ENCODE data around the gene IL3RA.

Gene IL3RA

GRCh38 chrX:1313788-1314187 is 22.8 kb upstream of the IL3RA start:
- H3K36me3 ChIP-seq (ENCODE audit: control insufficient read depth in 4 of 4, insufficient read depth in 4 of 4, low read length in 3 of 4): peaks cover 0 to 5% (median 0%) of the 10 kb centered on the region in 4 experiments
- no peak for DNase-seq
- ChIA-PET POLR2A (no interaction called here), CTCF (no interaction called here)
- 90% methylated on average over 1 of the region's 7 CpGs for WGBS (ENCODE audit: insufficient coverage)
- no peak overlapping the region for H3K27ac ChIP-seq (ENCODE audit: insufficient read depth in 1 of 2, low read depth in 1 of 2, low read length in 2 of 2, poor library complexity in 1 of 2, severe bottlenecking in 2 of 2)
- H3K4me1 ChIP-seq (ENCODE audit: control extremely low read depth in 1 of 4, control insufficient read depth in 4 of 4, insufficient read depth in 4 of 4, low read length in 3 of 4): peaks cover 0 to 17% (median 12%) of the 10 kb centered on the region in 4 experiments
- H3K9me3 ChIP-seq (ENCODE audit: control extremely low read depth in 1 of 5, control insufficient read depth in 4 of 5, insufficient read depth in 2 of 5, low read depth in 1 of 5, low read length in 4 of 5): no peaks in the 10 kb centered on the region
- H3K4me3 ChIP-seq (ENCODE audit: control insufficient read depth in 1 of 7, extremely low read depth in 1 of 7, insufficient read depth in 4 of 7, low read depth in 2 of 7, low read length in 6 of 7): no peak overlapping the region
- no peaks in the 10 kb centered on the region for H3K27me3 ChIP-seq (replicated peaks in 2 of 5; ENCODE audit: control insufficient read depth in 4 of 5, insufficient read depth in 5 of 5, low read length in 4 of 5)

DNA sequence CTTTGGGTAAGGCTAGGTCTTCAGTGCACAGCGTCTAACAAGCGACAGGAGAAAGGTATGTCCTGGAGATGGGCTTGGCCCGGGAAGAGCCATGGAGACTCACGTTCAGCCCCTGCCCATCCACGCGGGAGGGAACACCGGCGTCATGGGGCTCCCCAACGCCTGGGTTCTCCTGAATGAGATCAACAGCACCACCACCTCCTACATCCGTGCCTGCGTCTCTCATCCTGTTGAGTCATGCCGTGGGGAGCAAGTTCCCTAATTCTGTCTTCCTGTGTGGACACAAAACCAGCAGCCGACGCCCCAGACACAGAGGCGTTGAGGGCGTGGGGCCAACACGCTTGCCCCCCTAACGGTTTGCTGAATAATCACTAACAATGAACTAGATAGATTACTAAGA is 20.1 kb upstream of the IL3RA start:
- peaks cover 0 to 4% (median 0%) of the 10 kb centered on the region in 4 experiments for H3K36me3 ChIP-seq (ENCODE audit: control insufficient read depth in 4 of 4, insufficient read depth in 4 of 4, low read length in 3 of 4)
- peak overlapping the region in 5 of 7 experiments; percentile 11 to 69 (median 47) for H3K4me3 ChIP-seq (ENCODE audit: control insufficient read depth in 1 of 7, extremely low read depth in 1 of 7, insufficient read depth in 4 of 7, low read depth in 2 of 7, low read length in 6 of 7)
- ChIA-PET CTCF (no interaction called here), POLR2A (no interaction called here)
- peak; percentile 98 to 99 (median 98) for DNase-seq
- no peaks in the 10 kb centered on the region for H3K9me3 ChIP-seq (ENCODE audit: control extremely low read depth in 1 of 5, control insufficient read depth in 4 of 5, insufficient read depth in 2 of 5, low read depth in 1 of 5, low read length in 4 of 5)
- peaks cover 0 to 26% (median 23%) of the 10 kb centered on the region in 4 experiments for H3K4me1 ChIP-seq (ENCODE audit: control extremely low read depth in 1 of 4, control insufficient read depth in 4 of 4, insufficient read depth in 4 of 4, low read length in 3 of 4)
- 0% methylated on average over 11 of the region's 18 CpGs for WGBS (ENCODE audit: insufficient coverage)
- peak overlapping the region; percentile 55 to 75 for H3K27ac ChIP-seq (ENCODE audit: insufficient read depth in 1 of 2, low read depth in 1 of 2, low read length in 2 of 2, poor library complexity in 1 of 2, severe bottlenecking in 2 of 2)
- H3K27me3 ChIP-seq (replicated peaks in 2 of 5; ENCODE audit: control insufficient read depth in 4 of 5, insufficient read depth in 5 of 5, low read length in 4 of 5): no peaks in the 10 kb centered on the region

DNA sequence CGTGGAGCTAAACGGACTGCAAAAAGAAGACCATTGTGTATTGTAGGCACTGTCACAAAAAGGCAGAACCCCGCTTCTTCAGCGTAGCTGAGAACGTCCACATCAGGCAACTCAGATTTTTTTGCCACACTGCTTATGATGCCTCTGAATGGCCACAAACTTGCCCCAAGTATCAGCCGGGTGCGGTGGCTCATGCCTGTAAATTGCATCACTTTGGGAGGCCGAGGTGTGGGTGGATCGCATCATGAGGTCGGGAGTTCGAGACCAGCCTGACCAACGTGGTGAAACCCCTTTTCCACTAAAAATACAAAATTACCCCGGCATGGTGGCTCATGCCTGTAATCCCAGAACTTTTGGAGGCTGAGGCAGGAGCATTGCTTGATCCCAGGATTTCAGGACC is 14.9 kb upstream of the IL3RA start:
- CTCF ChIA-PET: no interaction called here
- DNase-seq: no peak
- Histone ChIP-seq H3K4me3 (ENCODE audit: control insufficient read depth in 1 of 7, extremely low read depth in 1 of 7, insufficient read depth in 4 of 7, low read depth in 2 of 7, low read length in 6 of 7) (no peak overlapping the region), H3K4me1 (ENCODE audit: control extremely low read depth in 1 of 4, control insufficient read depth in 4 of 4, insufficient read depth in 4 of 4, low read length in 3 of 4) (peaks cover 0 to 34% (median 32%) of the 10 kb centered on the region in 4 experiments), H3K27me3 (replicated peaks in 2 of 5; ENCODE audit: control insufficient read depth in 4 of 5, insufficient read depth in 5 of 5, low read length in 4 of 5) (no peaks in the 10 kb centered on the region), H3K9me3 (ENCODE audit: control extremely low read depth in 1 of 5, control insufficient read depth in 4 of 5, insufficient read depth in 2 of 5, low read depth in 1 of 5, low read length in 4 of 5) (no peaks in the 10 kb centered on the region), H3K36me3 (ENCODE audit: control insufficient read depth in 4 of 4, insufficient read depth in 4 of 4, low read length in 3 of 4) (no peaks in the 10 kb centered on the region), H3K27ac (ENCODE audit: insufficient read depth in 1 of 2, low read depth in 1 of 2, low read length in 2 of 2, poor library complexity in 1 of 2, severe bottlenecking in 2 of 2) (no peak overlapping the region)
- POLR2A ChIA-PET: no interaction called here
- WGBS (ENCODE audit: insufficient coverage): 83% methylated on average over 13 of the region's 13 CpGs

DNA sequence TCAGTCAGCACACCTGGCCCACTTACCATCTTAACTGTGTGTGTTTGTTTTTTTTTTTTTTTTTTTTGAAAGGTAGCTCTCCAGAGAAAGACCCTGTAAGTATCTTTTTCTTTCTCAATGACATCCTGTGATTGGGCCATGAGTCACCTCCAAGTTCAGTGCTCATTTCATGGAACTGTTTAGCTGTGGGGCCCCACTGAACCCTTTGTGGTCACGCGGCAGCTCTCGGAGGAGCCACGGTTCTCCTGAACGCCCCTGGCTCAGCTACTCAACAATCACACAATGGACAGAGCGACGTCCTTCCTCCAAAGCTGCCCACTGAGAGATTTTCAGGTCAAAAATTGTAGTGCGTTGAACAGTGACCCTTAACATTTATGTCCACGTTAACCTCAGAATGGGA is 14.2 kb upstream of the IL3RA start:
- Histone ChIP-seq H3K4me3 (ENCODE audit: control insufficient read depth in 1 of 7, extremely low read depth in 1 of 7, insufficient read depth in 4 of 7, low read depth in 2 of 7, low read length in 6 of 7) (peak overlapping the region in 1 of 7 experiments; percentile 24), H3K27me3 (replicated peaks in 2 of 5; ENCODE audit: control insufficient read depth in 4 of 5, insufficient read depth in 5 of 5, low read length in 4 of 5) (no peaks in the 10 kb centered on the region), H3K27ac (ENCODE audit: insufficient read depth in 1 of 2, low read depth in 1 of 2, low read length in 2 of 2, poor library complexity in 1 of 2, severe bottlenecking in 2 of 2) (no peak overlapping the region), H3K9me3 (ENCODE audit: control extremely low read depth in 1 of 5, control insufficient read depth in 4 of 5, insufficient read depth in 2 of 5, low read depth in 1 of 5, low read length in 4 of 5) (no peaks in the 10 kb centered on the region), H3K4me1 (ENCODE audit: control extremely low read depth in 1 of 4, control insufficient read depth in 4 of 4, insufficient read depth in 4 of 4, low read length in 3 of 4) (peaks cover 0 to 32% (median 29%) of the 10 kb centered on the region in 4 experiments), H3K36me3 (ENCODE audit: control insufficient read depth in 4 of 4, insufficient read depth in 4 of 4, low read length in 3 of 4) (no peaks in the 10 kb centered on the region)
- CTCF ChIA-PET: no interaction called here
- DNase-seq: no peak
- POLR2A ChIA-PET: no interaction called here
- WGBS (ENCODE audit: insufficient coverage): 45% methylated on average over 9 of the region's 9 CpGs

GRCh38 chrX:1323315-1323714 is 13.3 kb upstream of the IL3RA start:
- Histone ChIP-seq H3K4me3 (ENCODE audit: control insufficient read depth in 1 of 7, extremely low read depth in 1 of 7, insufficient read depth in 4 of 7, low read depth in 2 of 7, low read length in 6 of 7) (no peak overlapping the region), H3K36me3 (ENCODE audit: control insufficient read depth in 4 of 4, insufficient read depth in 4 of 4, low read length in 3 of 4) (no peaks in the 10 kb centered on the region), H3K9me3 (ENCODE audit: control extremely low read depth in 1 of 5, control insufficient read depth in 4 of 5, insufficient read depth in 2 of 5, low read depth in 1 of 5, low read length in 4 of 5) (no peaks in the 10 kb centered on the region), H3K4me1 (ENCODE audit: control extremely low read depth in 1 of 4, control insufficient read depth in 4 of 4, insufficient read depth in 4 of 4, low read length in 3 of 4) (peaks cover 0 to 28% (median 25%) of the 10 kb centered on the region in 4 experiments), H3K27ac (ENCODE audit: insufficient read depth in 1 of 2, low read depth in 1 of 2, low read length in 2 of 2, poor library complexity in 1 of 2, severe bottlenecking in 2 of 2) (no peak overlapping the region), H3K27me3 (replicated peaks in 2 of 5; ENCODE audit: control insufficient read depth in 4 of 5, insufficient read depth in 5 of 5, low read length in 4 of 5) (no peaks in the 10 kb centered on the region)
- WGBS (ENCODE audit: insufficient coverage): 2% methylated on average over 8 of the region's 10 CpGs
- ChIA-PET POLR2A (no interaction called here), CTCF (no interaction called here)
- DNase-seq: peak; percentile 87 to 91 (median 90)

DNA sequence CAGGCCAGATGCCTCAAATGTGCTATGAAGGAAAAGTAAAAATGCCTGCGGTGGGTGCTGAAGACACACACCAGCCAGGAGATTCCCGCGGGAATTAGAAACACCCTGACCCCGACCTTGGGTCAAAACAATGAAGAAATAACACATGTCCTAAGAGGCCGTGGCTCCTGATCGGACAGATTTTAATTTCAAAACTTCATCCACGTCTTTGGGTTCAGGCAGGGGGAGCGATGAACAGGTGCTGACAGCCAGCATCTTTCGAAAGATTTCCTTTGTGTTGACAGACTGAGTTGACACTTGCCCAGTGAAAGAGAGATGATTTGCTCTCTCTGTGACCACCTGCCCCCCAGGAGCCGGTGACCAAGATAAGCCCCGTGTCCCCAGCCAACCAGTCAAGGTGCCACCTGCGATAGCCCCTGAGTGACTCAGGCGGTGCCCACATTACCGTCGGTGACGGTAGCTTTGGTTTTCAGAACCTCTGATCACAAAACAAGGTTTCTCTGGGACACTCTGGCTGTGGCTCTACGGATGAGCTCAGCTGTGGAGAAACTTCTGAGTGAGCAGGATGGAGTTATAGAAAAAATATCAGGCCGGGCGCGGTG is 11.0 kb upstream of the IL3RA start:
- no peaks in the 10 kb centered on the region for H3K36me3 ChIP-seq (ENCODE audit: control insufficient read depth in 4 of 4, insufficient read depth in 4 of 4, low read length in 3 of 4)
- H3K4me3 ChIP-seq (ENCODE audit: control insufficient read depth in 1 of 7, extremely low read depth in 1 of 7, insufficient read depth in 4 of 7, low read depth in 2 of 7, low read length in 6 of 7): no peak overlapping the region
- H3K27ac ChIP-seq (ENCODE audit: insufficient read depth in 1 of 2, low read depth in 1 of 2, low read length in 2 of 2, poor library complexity in 1 of 2, severe bottlenecking in 2 of 2): no peak overlapping the region
- peaks cover 0 to 22% (median 21%) of the 10 kb centered on the region in 4 experiments for H3K4me1 ChIP-seq (ENCODE audit: control extremely low read depth in 1 of 4, control insufficient read depth in 4 of 4, insufficient read depth in 4 of 4, low read length in 3 of 4)
- H3K9me3 ChIP-seq (ENCODE audit: control extremely low read depth in 1 of 5, control insufficient read depth in 4 of 5, insufficient read depth in 2 of 5, low read depth in 1 of 5, low read length in 4 of 5): no peaks in the 10 kb centered on the region
- ChIA-PET CTCF (no interaction called here), POLR2A (no interaction called here)
- peak; percentile 72 to 91 (median 86) for DNase-seq
- H3K27me3 ChIP-seq (replicated peaks in 2 of 5; ENCODE audit: control insufficient read depth in 4 of 5, insufficient read depth in 5 of 5, low read length in 4 of 5): no peaks in the 10 kb centered on the region
- WGBS (ENCODE audit: insufficient coverage): 74% methylated on average over 20 of the region's 20 CpGs

DNA sequence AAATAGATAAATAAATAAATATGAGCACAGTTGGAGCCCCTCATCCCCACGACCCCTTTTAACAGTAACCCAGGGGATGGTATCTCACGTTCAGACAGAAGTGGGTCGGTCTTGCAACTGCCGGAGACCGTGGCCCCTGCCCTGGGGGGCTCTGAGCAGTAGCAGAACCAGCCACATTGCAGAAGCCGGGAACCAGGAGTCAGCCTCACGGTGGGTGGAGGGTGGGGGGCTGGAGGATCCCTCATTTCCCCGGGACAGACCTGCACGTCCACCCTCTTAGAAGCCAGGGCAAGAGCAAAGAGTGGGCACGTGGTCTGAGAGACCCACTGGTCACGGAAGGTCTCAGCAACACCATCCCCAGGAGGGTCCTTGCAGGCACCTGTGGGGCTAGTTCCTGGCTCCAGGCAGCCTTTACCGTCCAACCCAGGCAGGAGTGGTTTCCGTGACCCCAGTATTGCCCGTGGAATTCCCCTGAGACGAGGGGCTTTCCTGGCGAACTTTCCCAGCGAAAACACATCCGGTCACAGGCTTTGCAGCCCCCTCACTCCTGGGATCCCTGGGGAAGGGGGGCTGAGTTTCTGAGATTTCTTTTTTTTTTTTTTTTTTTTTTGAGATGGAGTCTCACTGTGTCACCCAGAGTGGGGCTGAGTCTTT is 8.8 kb upstream of the IL3RA start:
- no peak overlapping the region for H3K27ac ChIP-seq (ENCODE audit: insufficient read depth in 1 of 2, low read depth in 1 of 2, low read length in 2 of 2, poor library complexity in 1 of 2, severe bottlenecking in 2 of 2)
- ChIA-PET CTCF (no interaction called here), POLR2A (no interaction called here)
- H3K36me3 ChIP-seq (ENCODE audit: control insufficient read depth in 4 of 4, insufficient read depth in 4 of 4, low read length in 3 of 4): no peaks in the 10 kb centered on the region
- WGBS (ENCODE audit: insufficient coverage): 95% methylated on average over 11 of the region's 18 CpGs
- peaks cover 0 to 11% (median 6%) of the 10 kb centered on the region in 4 experiments for H3K4me1 ChIP-seq (ENCODE audit: control extremely low read depth in 1 of 4, control insufficient read depth in 4 of 4, insufficient read depth in 4 of 4, low read length in 3 of 4)
- H3K4me3 ChIP-seq (ENCODE audit: control insufficient read depth in 1 of 7, extremely low read depth in 1 of 7, insufficient read depth in 4 of 7, low read depth in 2 of 7, low read length in 6 of 7): no peak overlapping the region
- DNase-seq: no peak
- H3K9me3 ChIP-seq (ENCODE audit: control extremely low read depth in 1 of 5, control insufficient read depth in 4 of 5, insufficient read depth in 2 of 5, low read depth in 1 of 5, low read length in 4 of 5): no peaks in the 10 kb centered on the region
- H3K27me3 ChIP-seq (replicated peaks in 2 of 5; ENCODE audit: control insufficient read depth in 4 of 5, insufficient read depth in 5 of 5, low read length in 4 of 5): no peaks in the 10 kb centered on the region

All from common myeloid progenitor, CD34-positive (primary cell).